Measurements from ENCODE around the gene LPIN1. TPM values are rescaled to one million over a fixed set of nuclear protein-coding genes. Genes with fewer than 3 reads are reported as not detected.

The LPIN1 gene
- total RNA-seq, 1 experiment from 2014 or later = 4.4 TPM

GRCh38 chr2:11833601-11834000, 87.2 kb downstream of the LPIN1 start:
- Histone ChIP-seq H2AFZ (ENCODE audit: low read length) (no peak overlapping the region), H4K20me1 (ENCODE audit: control insufficient read depth, insufficient read depth, insufficient read length) (no peaks in the 10 kb centered on the region), H3K9ac (ENCODE audit: extremely low read depth, insufficient read length, low read length) (no peak overlapping the region), H3K4me1 (ENCODE audit: insufficient read depth, low read length) (peaks cover 8% of the 10 kb centered on the region; the same call in 1 of the 2 replicates), H2BK15ac (ENCODE audit: low read depth, low read length) (no peak overlapping the region), H4K8ac (replicated peaks; ENCODE audit: insufficient read length, low read depth, low read length) (no peak overlapping the region), H3K79me2 (ENCODE audit: insufficient read depth, low read length) (no peaks in the 10 kb centered on the region), H2BK120ac (ENCODE audit: low read depth, low read length, poor library complexity, severe bottlenecking) (no peak overlapping the region), H3K23me2 (ENCODE audit: insufficient read length, low read depth, low read length, poor library complexity, severe bottlenecking) (peaks cover 3% of the 10 kb centered on the region), H4K91ac (ENCODE audit: insufficient read length, low read depth, low read length) (no peak overlapping the region), H3K9me3 (ENCODE audit: control insufficient read depth, low read depth, low read length) (no peaks in the 10 kb centered on the region), H3K4me2 (ENCODE audit: insufficient read depth, insufficient read length, low read length) (no peak overlapping the region), H4K5ac (ENCODE audit: insufficient read length, low read depth, low read length) (no peak overlapping the region), H3K79me1 (ENCODE audit: insufficient read depth, low read depth, low read length, poor library complexity, severe bottlenecking) (no peaks in the 10 kb centered on the region), H2BK5ac (ENCODE audit: insufficient read length, low read length) (no peak overlapping the region), H3T11ph (ENCODE audit: low read length) (no peak overlapping the region), H3K14ac (ENCODE audit: insufficient read depth, low read length) (no peak overlapping the region; the same call in 1 of the 2 replicates), H2AK5ac (ENCODE audit: insufficient read length, low read length) (no peak overlapping the region), H3K27me3 (ENCODE audit: insufficient read depth, low read length) (no peaks in the 10 kb centered on the region), H3K4ac (ENCODE audit: low read depth, low read length) (no peak overlapping the region), H3K23ac (ENCODE audit: insufficient read length, low read depth, low read length) (no peak overlapping the region), H3K56ac (ENCODE audit: insufficient read length, low read depth, low read length) (no peak overlapping the region), H3K27ac (ENCODE audit: insufficient read length, low read depth, low read length) (no peak overlapping the region), H2BK20ac (ENCODE audit: low read depth, low read length, poor library complexity, severe bottlenecking) (no peak overlapping the region), H2BK12ac (ENCODE audit: insufficient read length, low read depth, low read length) (no peak overlapping the region), H3K18ac (ENCODE audit: insufficient read length, low read depth, low read length) (no peak overlapping the region)
- H3K36me3 Mint-ChIP-seq (ENCODE audit: insufficient read depth in 1 of 3, low read depth in 3 of 3) = 0 out of 7 replicates have a peak, but pooled peaks cover 0 to 2% (median 0%) of the 10 kb centered on the region in 3 experiments
- WGBS (ENCODE audit: extremely low coverage, insufficient read length, low lambda C conversion rate) = no CpG with 5 or more reads among the region's 6 CpGs
- H3K4me3 Mint-ChIP-seq = no peak overlapping the region
- no peak for DNase-seq
- TF ChIP-seq CTCF (conservative IDR thresholded peaks at IDR 0.05) = no peak
- H3K9me3 Mint-ChIP-seq = peaks cover 0 to 2% of the 10 kb centered on the region in 2 experiments
- no peak overlapping the region for H3K27ac Mint-ChIP-seq
- peaks cover 16 to 25% of the 10 kb centered on the region in 2 experiments for H3K4me1 Mint-ChIP-seq
- no peaks in the 10 kb centered on the region; the same call in 1 of the 2 replicates for H3K27me3 Mint-ChIP-seq (ENCODE audit: low read depth)

All from H9 (cell line).